NT2/D1 (cell line): ENCODE measurements around the gene WASF1.

Experiments
- DNase-seq: peaks from one replicate; pipeline ENCODE4 v3.0.0-alpha.2; 2011; ENCODE audit warnings: low read depth, low spot score
- H3K27me3 ChIP-seq: 2 replicates; pipeline ENCODE4 v1.6.0; 2011; ENCODE audit warnings: mild to moderate bottlenecking; ENCODE audit not compliant: insufficient read length, insufficient read depth
- H3K36me3 ChIP-seq: 2 replicates; pipeline ENCODE4 v1.6.1; 2011; ENCODE audit warnings: mild to moderate bottlenecking, low read length, mixed read lengths; ENCODE audit not compliant: insufficient read depth, insufficient read length
- H3K4me1 ChIP-seq: 2 replicates; pipeline ENCODE4 v1.5.1; 2011; ENCODE audit not compliant: insufficient read depth, insufficient read length
- H3K4me3 ChIP-seq: 2 replicates; pipeline ENCODE4 v1.5.1; 2011; ENCODE audit warnings: low read depth; ENCODE audit not compliant: insufficient read length
- H3K9ac ChIP-seq: 2 replicates; pipeline ENCODE4 v1.6.0; 2011; ENCODE audit warnings: low read depth; ENCODE audit not compliant: insufficient read length
- H3K9me3 ChIP-seq: 2 replicates; pipeline ENCODE4 v1.5.1; 2011; ENCODE audit warnings: mild to moderate bottlenecking, low read length; ENCODE audit not compliant: insufficient read depth
- SUZ12 ChIP-seq: IDR thresholded peaks from 2 replicates; pipeline ENCODE4 v1.6.1; 2011; ENCODE audit not compliant: insufficient read length, insufficient read depth; ENCODE audit errors: extremely low read depth
- YY1 ChIP-seq: IDR thresholded peaks from 2 replicates; pipeline ENCODE4 v1.6.1; 2011; ENCODE audit not compliant: insufficient read length, insufficient read depth
- ZNF274 ChIP-seq: IDR thresholded peaks from 2 replicates; pipeline ENCODE4 v1.6.1; 2011; ENCODE audit warnings: mild to moderate bottlenecking, low read depth, low read length

WASF1 gene

DNA sequence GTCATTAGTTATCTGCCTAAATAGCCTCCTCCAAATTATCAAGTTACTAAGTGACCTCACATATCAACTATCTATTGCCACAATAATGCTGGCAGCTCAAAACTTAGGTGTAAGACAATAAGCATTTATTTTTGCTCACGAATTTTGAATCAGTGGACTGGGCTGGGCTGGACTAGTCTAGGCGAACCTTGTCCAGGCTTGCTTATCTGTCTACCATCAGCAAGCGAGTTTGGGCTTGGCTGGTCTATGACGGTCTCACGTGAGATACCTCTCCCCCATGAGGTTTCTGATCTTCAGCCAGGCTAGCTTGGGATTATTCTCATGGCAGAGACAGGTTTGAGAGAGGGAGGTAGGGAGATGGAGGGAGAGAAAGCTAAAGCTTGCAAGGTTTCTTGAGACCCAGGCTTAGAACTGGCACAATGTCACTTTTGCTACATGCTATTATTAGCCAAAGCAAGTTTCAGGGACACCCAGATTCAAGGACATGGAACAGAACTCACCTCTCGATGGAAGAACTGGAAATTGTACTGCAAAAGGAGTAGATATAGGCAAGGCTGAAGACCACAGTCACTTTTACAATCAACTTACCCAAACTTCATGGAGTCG lies 80.9 kb downstream of the WASF1 start:
- DNase-seq: no peak
- no peaks in the 10 kb centered on the region for H3K27me3 ChIP-seq
- peaks cover 22% of the 10 kb centered on the region for H3K36me3 ChIP-seq

DNA sequence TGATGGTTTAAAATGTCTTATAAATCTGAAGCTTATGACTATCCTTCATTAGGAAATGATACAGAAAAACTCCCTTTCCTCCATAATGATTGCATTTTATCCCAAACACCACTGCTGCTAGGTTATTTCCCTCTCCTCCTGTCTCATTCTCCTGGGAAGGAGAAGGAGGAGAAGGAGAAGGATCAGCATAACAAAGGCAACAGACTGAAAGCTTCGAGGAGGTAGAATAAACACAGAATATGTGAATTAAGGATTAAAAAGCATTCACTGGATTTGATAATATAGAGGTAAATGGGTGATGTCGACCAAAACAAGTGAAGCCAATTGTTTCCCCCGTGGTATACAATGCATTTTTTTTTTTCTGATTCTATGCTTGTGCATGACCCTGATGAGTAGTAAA lies 82.0 kb downstream of the WASF1 start:
- DNase-seq: no peak
- H3K36me3 ChIP-seq: peaks cover 17% of the 10 kb centered on the region
- TF ChIP-seq ZNF274: no peak
- TF ChIP-seq YY1: no peak
- no peak for TF ChIP-seq SUZ12
- H3K9ac ChIP-seq: no peak overlapping the region
- H3K4me1 ChIP-seq: no peaks in the 10 kb centered on the region
- H3K4me3 ChIP-seq: no peak overlapping the region
- no peaks in the 10 kb centered on the region for H3K9me3 ChIP-seq
- no peaks in the 10 kb centered on the region for H3K27me3 ChIP-seq

More for the DNA sequence above, 80.9 kb downstream of the WASF1 start:
- no peak overlapping the region for H3K9ac ChIP-seq
- no peaks in the 10 kb centered on the region for H3K4me1 ChIP-seq
- TF ChIP-seq YY1 (no peak), ZNF274 (no peak), SUZ12 (no peak)
- no peak overlapping the region for H3K4me3 ChIP-seq
- H3K9me3 ChIP-seq: no peaks in the 10 kb centered on the region

DNA sequence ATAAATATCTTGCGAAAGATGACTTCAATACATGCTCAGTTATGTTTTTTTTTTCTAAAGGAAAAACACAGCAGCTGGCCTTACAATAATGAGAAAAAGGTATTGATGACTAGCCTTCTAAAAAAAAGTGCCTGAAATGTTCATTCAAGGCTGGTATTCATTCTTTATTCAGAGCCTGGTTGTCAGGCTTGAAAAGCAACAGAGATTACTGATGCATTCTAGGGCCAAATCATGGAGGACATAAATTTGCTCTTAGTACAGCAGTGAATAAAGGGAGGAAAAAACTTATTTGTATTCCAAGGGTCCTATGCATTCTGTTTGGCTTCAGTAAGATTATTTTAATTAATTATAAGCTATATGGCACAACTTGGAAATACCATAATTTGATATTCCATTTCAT lies 83.5 kb downstream of the WASF1 start:
- no peak for TF ChIP-seq SUZ12
- no peak for TF ChIP-seq ZNF274
- TF ChIP-seq YY1: no peak
- no peaks in the 10 kb centered on the region for H3K27me3 ChIP-seq
- no peak for DNase-seq
- H3K36me3 ChIP-seq: peaks cover 6% of the 10 kb centered on the region
- no peaks in the 10 kb centered on the region for H3K4me1 ChIP-seq
- no peaks in the 10 kb centered on the region for H3K9me3 ChIP-seq
- H3K4me3 ChIP-seq: no peak overlapping the region
- no peak overlapping the region for H3K9ac ChIP-seq

DNA sequence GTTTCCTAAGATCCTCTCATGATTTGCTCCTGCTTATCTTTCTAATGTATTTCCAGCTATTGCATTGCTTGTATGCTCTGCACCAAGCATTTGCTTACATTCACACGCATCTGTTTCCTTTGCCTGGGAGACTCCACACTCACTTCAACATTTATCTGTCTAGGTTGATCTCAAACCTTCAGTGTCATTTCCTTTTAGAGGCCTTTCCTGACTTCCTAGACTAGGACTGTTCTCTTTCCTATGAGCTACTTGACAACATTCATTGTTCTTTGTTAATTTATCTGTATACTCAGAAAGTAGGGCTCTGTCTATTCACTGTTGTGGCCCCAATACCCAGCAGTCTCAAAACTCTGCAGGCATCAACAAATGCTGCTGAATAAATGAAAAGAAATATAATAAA lies 84.4 kb downstream of the WASF1 start:
- no peaks in the 10 kb centered on the region for H3K36me3 ChIP-seq
- H3K4me3 ChIP-seq: no peak overlapping the region
- no peak for DNase-seq
- TF ChIP-seq SUZ12 (no peak), ZNF274 (no peak), YY1 (no peak)
- H3K9ac ChIP-seq: no peak overlapping the region
- H3K9me3 ChIP-seq: no peaks in the 10 kb centered on the region
- H3K4me1 ChIP-seq: no peaks in the 10 kb centered on the region
- H3K27me3 ChIP-seq: no peaks in the 10 kb centered on the region

DNA sequence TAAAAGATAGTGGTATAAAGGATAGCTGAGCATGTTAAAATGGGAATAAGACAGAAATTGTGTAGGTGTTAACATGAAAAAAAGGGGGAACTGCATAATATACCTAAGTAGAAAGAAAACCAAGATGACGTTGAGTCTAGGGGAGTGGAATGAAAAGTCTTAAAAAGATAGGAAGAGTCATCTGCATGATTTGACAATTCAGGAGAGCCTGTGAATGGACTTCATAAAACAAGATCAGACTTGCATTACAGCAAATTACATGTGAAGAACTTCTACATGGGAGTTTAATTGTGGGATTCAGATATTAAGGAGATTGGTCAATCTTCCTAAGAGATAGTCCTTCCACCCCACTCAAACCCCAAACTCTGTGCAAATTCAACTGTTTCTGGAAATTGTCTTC lies 85.5 kb downstream of the WASF1 start:
- Histone ChIP-seq H3K27me3 (no peaks in the 10 kb centered on the region), H3K4me1 (no peaks in the 10 kb centered on the region), H3K4me3 (no peak overlapping the region), H3K36me3 (no peaks in the 10 kb centered on the region), H3K9ac (no peak overlapping the region), H3K9me3 (no peaks in the 10 kb centered on the region)
- no peak for DNase-seq
- TF ChIP-seq YY1 (no peak), SUZ12 (no peak), ZNF274 (no peak)

DNA sequence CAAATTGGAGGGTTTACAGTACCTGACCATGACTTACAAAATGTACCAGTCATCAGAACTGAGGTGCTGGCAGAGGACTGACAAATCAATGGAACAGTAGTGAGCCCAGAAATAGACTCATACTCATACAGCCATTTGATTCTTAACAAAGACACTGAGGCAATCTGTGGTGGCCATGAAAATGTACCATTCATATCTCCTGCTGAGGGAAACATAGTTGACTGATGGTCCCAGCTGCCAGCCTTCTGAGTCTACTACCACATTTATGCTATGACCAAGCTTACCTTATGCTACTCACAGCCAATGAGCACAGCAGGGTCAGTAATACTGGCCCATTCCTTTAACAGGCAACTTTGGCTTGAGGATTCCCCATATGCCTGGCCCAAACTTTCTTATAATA lies 88.6 kb downstream of the WASF1 start:
- Histone ChIP-seq H3K4me3 (no peak overlapping the region), H3K9ac (no peak overlapping the region), H3K27me3 (no peaks in the 10 kb centered on the region), H3K4me1 (no peaks in the 10 kb centered on the region), H3K9me3 (no peaks in the 10 kb centered on the region), H3K36me3 (no peaks in the 10 kb centered on the region)
- no peak for DNase-seq
- no peak for TF ChIP-seq ZNF274
- TF ChIP-seq SUZ12: no peak
- TF ChIP-seq YY1: no peak

DNA sequence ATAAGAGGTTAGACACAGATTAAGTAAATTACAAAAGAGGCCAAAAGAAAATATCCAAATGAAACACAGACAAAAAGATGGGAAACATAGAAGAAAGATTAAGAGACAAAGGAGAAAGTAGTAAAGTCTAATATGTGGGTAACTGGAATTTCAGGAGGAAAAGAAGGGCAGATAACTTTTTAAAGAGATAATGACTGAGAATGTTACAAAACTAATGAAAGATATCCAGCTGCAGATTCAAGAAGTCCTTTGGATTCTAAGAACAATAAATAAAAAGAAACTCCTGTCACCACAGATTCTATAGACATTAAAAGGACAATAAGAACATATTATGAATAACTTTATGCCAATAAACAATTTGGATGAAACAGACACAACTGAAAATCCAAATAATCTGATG lies 90.1 kb downstream of the WASF1 start:
- Histone ChIP-seq H3K4me3 (no peak overlapping the region), H3K36me3 (no peaks in the 10 kb centered on the region), H3K4me1 (no peaks in the 10 kb centered on the region), H3K9ac (no peak overlapping the region), H3K27me3 (no peaks in the 10 kb centered on the region), H3K9me3 (no peaks in the 10 kb centered on the region)
- no peak for TF ChIP-seq SUZ12
- no peak for TF ChIP-seq YY1
- TF ChIP-seq ZNF274: no peak
- no peak for DNase-seq
